ENCODE data around the gene WLS. TPM values are rescaled to one million over a fixed set of nuclear protein-coding genes. Genes with fewer than 3 reads are reported as not detected.

WLS gene
- total RNA-seq, 1 experiment from 2014 or later, result not detected

DNA sequence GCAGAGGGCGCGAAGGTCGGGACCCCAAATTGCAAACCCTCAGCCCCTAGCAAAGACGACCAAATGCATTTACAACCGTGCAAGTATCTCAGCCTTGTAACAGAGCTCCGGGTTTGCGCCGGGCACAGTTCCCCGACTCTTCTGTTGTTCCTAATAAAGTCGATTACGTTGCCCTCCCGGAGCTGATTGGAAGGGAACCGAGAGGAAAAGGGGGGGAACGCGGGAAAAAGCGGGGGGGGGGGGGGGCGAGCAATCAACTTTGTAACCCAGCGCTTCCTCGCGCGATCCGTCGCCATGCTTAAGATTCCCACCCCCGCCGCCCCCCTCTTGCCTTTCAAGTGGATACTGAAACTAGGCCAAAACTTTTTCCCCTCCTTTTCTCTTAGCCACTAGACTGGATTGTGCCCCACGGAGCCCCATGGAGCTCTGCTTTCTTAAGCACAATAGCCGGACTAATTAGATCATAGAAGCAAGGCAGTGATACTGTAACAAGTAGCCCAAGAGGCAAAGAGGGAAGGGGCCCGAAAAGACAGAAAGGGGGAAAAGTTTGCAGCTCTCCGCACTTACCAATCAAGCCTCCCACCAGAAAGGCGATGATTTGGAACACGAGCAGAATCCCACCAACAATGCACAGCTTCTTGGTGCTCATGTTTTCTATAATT, 565 bp downstream of the WLS start:
- Histone ChIP-seq H4K20me1 (ENCODE audit: insufficient read depth, low read depth, low read length) (no peaks in the 10 kb centered on the region), H3K36me3 (ENCODE audit: insufficient read depth, low read length) (no peaks in the 10 kb centered on the region), H3K4me1 (ENCODE audit: low read length) (no peaks in the 10 kb centered on the region), H3K9me3 (ENCODE audit: low read length) (no peaks in the 10 kb centered on the region), H3K9ac (ENCODE audit: low read length) (no peak overlapping the region), H3K9me2 (replicated peaks; ENCODE audit: insufficient read depth, low read length) (no peaks in the 10 kb centered on the region), H2AFZ (ENCODE audit: low read length) (no peak overlapping the region), H3K79me2 (ENCODE audit: low read length) (no peaks in the 10 kb centered on the region), H3K27me3 (ENCODE audit: low read length) (no peaks in the 10 kb centered on the region), H3K27ac (ENCODE audit: low read length) (no peak overlapping the region), H3K4me3 (ENCODE audit: low read length) (no peak overlapping the region), H3K4me2 (ENCODE audit: low read depth, low read length, poor library complexity, severe bottlenecking) (no peak overlapping the region)
- DNase-seq, result no peak

DNA sequence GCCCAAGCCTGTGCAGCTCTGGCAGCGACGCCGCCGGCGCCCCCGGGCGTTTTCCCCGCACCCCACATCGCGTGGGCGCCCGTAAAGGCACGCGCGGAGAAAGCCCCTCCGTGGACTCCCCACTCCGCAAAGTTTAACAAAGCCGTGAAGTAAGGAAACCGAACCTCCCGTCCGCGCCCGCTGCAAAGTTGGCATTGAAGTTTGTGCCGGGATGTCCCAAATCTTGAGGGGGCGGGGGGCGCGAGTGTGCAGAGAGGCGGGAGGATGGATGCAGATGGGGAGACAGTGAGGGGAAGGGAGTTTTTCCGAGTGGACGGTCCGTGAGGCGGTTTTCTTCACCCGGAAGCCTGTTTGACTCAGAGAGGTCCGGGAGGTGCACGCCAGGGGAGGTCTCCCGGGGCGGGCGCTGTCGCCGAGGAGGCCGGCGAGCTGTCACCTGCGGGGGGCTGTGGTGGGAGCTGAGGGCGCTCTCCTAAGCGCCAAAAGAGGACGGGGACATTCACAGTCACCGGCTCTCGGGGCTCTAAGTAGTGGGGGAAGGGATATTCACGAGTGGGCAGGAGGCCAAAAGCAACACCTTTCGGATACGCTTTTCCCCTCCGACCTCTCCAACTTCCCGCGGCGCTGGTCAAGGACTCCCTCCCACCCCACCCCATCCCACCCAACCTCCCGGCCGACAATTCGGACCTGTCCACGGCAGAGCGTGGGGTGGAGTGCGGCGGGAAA, 1.3 kb downstream of the WLS start:
- no peak for DNase-seq
- H4K20me1 ChIP-seq (ENCODE audit: insufficient read depth, low read depth, low read length), result no peaks in the 10 kb centered on the region
- H2AFZ ChIP-seq (ENCODE audit: low read length), result no peak overlapping the region
- no peak overlapping the region for H3K9ac ChIP-seq (ENCODE audit: low read length)
- H3K9me2 ChIP-seq (replicated peaks; ENCODE audit: insufficient read depth, low read length), result no peaks in the 10 kb centered on the region
- no peaks in the 10 kb centered on the region for H3K9me3 ChIP-seq (ENCODE audit: low read length)
- H3K4me2 ChIP-seq (ENCODE audit: low read depth, low read length, poor library complexity, severe bottlenecking), result no peak overlapping the region
- no peak overlapping the region for H3K4me3 ChIP-seq (ENCODE audit: low read length)
- no peaks in the 10 kb centered on the region for H3K4me1 ChIP-seq (ENCODE audit: low read length)
- H3K27ac ChIP-seq (ENCODE audit: low read length), result no peak overlapping the region
- H3K36me3 ChIP-seq (ENCODE audit: insufficient read depth, low read length), result no peaks in the 10 kb centered on the region
- no peaks in the 10 kb centered on the region for H3K27me3 ChIP-seq (ENCODE audit: low read length)
- no peaks in the 10 kb centered on the region for H3K79me2 ChIP-seq (ENCODE audit: low read length)

DNA sequence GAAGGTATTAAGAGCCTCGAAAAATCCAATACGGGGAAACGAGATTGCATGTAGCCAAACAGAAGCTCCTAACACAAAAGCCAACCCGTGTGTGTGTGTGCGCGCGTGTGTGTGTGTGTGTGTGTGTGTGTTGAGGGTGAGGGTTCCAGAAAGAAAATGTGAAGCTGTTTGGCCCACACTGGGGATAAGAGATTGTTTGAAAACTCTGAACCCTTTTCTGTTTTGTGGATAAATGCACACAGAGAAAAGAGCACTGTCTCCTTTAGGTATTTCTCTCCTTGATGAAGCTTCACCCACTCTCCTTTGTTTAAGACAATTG, 1.9 kb downstream of the WLS start:
- H3K9me2 ChIP-seq (replicated peaks; ENCODE audit: insufficient read depth, low read length), result no peaks in the 10 kb centered on the region
- no peaks in the 10 kb centered on the region for H3K79me2 ChIP-seq (ENCODE audit: low read length)
- H3K4me2 ChIP-seq (ENCODE audit: low read depth, low read length, poor library complexity, severe bottlenecking), result no peak overlapping the region
- no peaks in the 10 kb centered on the region for H4K20me1 ChIP-seq (ENCODE audit: insufficient read depth, low read depth, low read length)
- no peaks in the 10 kb centered on the region for H3K36me3 ChIP-seq (ENCODE audit: insufficient read depth, low read length)
- H3K4me1 ChIP-seq (ENCODE audit: low read length), result no peaks in the 10 kb centered on the region
- no peak for DNase-seq
- no peak overlapping the region for H3K27ac ChIP-seq (ENCODE audit: low read length)
- no peaks in the 10 kb centered on the region for H3K9me3 ChIP-seq (ENCODE audit: low read length)
- H2AFZ ChIP-seq (ENCODE audit: low read length), result no peak overlapping the region
- H3K4me3 ChIP-seq (ENCODE audit: low read length), result no peak overlapping the region
- no peak overlapping the region for H3K9ac ChIP-seq (ENCODE audit: low read length)
- no peaks in the 10 kb centered on the region for H3K27me3 ChIP-seq (ENCODE audit: low read length)

- H3K79me2 ChIP-seq (ENCODE audit: low read length), result no peaks in the 10 kb centered on the region
Measured at GRCh38 chr1:68229650-68230483, 2.5 kb downstream of the WLS start.

GRCh38 chr1:68228851-68229250, 3.5 kb downstream of the WLS start:
- no peaks in the 10 kb centered on the region for H3K27me3 ChIP-seq (ENCODE audit: low read length)
- H3K4me3 ChIP-seq (ENCODE audit: low read length), result no peak overlapping the region
- DNase-seq, result no peak
- H3K4me2 ChIP-seq (ENCODE audit: low read depth, low read length, poor library complexity, severe bottlenecking), result no peak overlapping the region
- no peak overlapping the region for H3K27ac ChIP-seq (ENCODE audit: low read length)
- no peaks in the 10 kb centered on the region for H3K9me3 ChIP-seq (ENCODE audit: low read length)
- no peaks in the 10 kb centered on the region for H4K20me1 ChIP-seq (ENCODE audit: insufficient read depth, low read depth, low read length)
- no peak overlapping the region for H3K9ac ChIP-seq (ENCODE audit: low read length)
- H3K79me2 ChIP-seq (ENCODE audit: low read length), result no peaks in the 10 kb centered on the region
- no peaks in the 10 kb centered on the region for H3K4me1 ChIP-seq (ENCODE audit: low read length)
- H2AFZ ChIP-seq (ENCODE audit: low read length), result no peak overlapping the region
- H3K9me2 ChIP-seq (replicated peaks; ENCODE audit: insufficient read depth, low read length), result no peaks in the 10 kb centered on the region
- H3K36me3 ChIP-seq (ENCODE audit: insufficient read depth, low read length), result no peaks in the 10 kb centered on the region

More at GRCh38 chr1:68229650-68230483, 2.5 kb downstream of the WLS start:
- DNase-seq, result no peak
- Histone ChIP-seq H3K4me3 (ENCODE audit: low read length) (no peak overlapping the region), H4K20me1 (ENCODE audit: insufficient read depth, low read depth, low read length) (no peaks in the 10 kb centered on the region), H3K4me1 (ENCODE audit: low read length) (no peaks in the 10 kb centered on the region), H3K36me3 (ENCODE audit: insufficient read depth, low read length) (no peaks in the 10 kb centered on the region), H3K27me3 (ENCODE audit: low read length) (no peaks in the 10 kb centered on the region), H3K27ac (ENCODE audit: low read length) (no peak overlapping the region), H3K9me3 (ENCODE audit: low read length) (no peaks in the 10 kb centered on the region), H3K9me2 (replicated peaks; ENCODE audit: insufficient read depth, low read length) (no peaks in the 10 kb centered on the region), H3K4me2 (ENCODE audit: low read depth, low read length, poor library complexity, severe bottlenecking) (no peak overlapping the region), H3K9ac (ENCODE audit: low read length) (no peak overlapping the region), H2AFZ (ENCODE audit: low read length) (no peak overlapping the region)

DNA sequence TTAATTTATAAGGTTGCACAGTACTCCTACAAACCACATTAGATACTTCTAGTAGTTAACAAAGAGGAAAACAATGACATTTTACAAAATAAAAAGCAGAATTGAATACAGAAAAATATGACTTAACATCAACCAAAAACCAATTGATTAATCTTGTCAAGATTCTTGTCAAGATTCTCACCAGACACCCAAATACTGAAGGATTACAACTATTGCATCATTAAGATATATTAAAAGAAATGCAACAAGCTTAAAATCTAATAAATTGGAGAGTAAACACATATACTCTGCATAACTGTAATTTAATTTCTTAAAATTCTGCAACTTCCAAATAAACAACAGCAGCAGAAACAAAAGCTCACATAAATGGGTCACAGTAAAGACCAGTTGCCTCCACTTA, 4.7 kb downstream of the WLS start:
- no peak overlapping the region for H3K4me2 ChIP-seq (ENCODE audit: low read depth, low read length, poor library complexity, severe bottlenecking)
- no peak overlapping the region for H2AFZ ChIP-seq (ENCODE audit: low read length)
- no peak for DNase-seq
- no peak overlapping the region for H3K4me3 ChIP-seq (ENCODE audit: low read length)
- H3K4me1 ChIP-seq (ENCODE audit: low read length), result no peaks in the 10 kb centered on the region
- no peaks in the 10 kb centered on the region for H3K36me3 ChIP-seq (ENCODE audit: insufficient read depth, low read length)
- H3K9me3 ChIP-seq (ENCODE audit: low read length), result no peaks in the 10 kb centered on the region
- no peaks in the 10 kb centered on the region for H4K20me1 ChIP-seq (ENCODE audit: insufficient read depth, low read depth, low read length)
- no peaks in the 10 kb centered on the region for H3K79me2 ChIP-seq (ENCODE audit: low read length)
- H3K27ac ChIP-seq (ENCODE audit: low read length), result no peak overlapping the region
- H3K9me2 ChIP-seq (replicated peaks; ENCODE audit: insufficient read depth, low read length), result no peaks in the 10 kb centered on the region
- H3K9ac ChIP-seq (ENCODE audit: low read length), result no peak overlapping the region
- no peaks in the 10 kb centered on the region for H3K27me3 ChIP-seq (ENCODE audit: low read length)

DNA sequence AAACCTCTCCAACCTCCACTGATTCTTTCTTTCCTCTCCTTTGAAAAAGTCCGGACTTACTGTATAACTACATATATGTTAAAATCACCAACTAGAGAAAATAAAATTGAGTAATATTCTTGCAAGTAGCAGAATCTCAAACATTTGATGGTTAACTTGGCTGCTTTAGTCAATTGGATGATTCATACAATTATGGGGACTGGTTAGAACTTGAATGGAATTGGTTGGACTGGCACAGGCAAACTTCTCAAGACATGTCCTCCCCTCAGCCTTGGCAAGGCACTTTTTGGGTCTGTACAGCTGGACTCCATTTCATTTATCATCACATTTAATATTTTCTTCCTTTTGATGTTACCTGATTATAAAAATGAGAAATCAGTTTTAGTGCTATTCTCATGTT, 6.5 kb downstream of the WLS start:
- H3K4me2 ChIP-seq (ENCODE audit: low read depth, low read length, poor library complexity, severe bottlenecking), result no peak overlapping the region
- no peaks in the 10 kb centered on the region for H3K79me2 ChIP-seq (ENCODE audit: low read length)
- H3K27ac ChIP-seq (ENCODE audit: low read length), result no peak overlapping the region
- no peaks in the 10 kb centered on the region for H3K9me3 ChIP-seq (ENCODE audit: low read length)
- H3K27me3 ChIP-seq (ENCODE audit: low read length), result no peaks in the 10 kb centered on the region
- H2AFZ ChIP-seq (ENCODE audit: low read length), result no peak overlapping the region
- H3K4me1 ChIP-seq (ENCODE audit: low read length), result no peaks in the 10 kb centered on the region
- H4K20me1 ChIP-seq (ENCODE audit: insufficient read depth, low read depth, low read length), result no peaks in the 10 kb centered on the region
- H3K4me3 ChIP-seq (ENCODE audit: low read length), result no peak overlapping the region
- H3K36me3 ChIP-seq (ENCODE audit: insufficient read depth, low read length), result no peaks in the 10 kb centered on the region
- no peak for DNase-seq
- no peak overlapping the region for H3K9ac ChIP-seq (ENCODE audit: low read length)
- no peaks in the 10 kb centered on the region for H3K9me2 ChIP-seq (replicated peaks; ENCODE audit: insufficient read depth, low read length)

DNA sequence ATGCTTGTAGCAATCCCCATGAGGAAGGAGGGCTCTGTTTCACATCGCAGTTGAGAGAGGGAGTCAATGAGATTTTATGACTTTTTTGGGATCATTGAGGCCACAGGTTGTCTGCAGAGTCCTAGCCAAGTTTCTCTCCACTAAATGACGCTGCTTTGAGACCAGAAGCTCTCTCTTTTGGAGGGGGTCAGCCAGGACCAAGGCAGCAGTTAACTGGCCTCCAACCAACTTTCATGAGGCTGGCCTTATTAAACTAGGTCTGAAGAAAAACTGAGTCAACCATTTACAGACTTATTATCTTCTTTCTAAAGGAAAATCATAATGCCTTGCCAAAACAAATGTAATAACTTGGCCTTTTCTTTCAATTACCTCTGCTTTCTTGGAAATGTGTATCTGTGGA, 8.6 kb downstream of the WLS start:
- H3K9me2 ChIP-seq (replicated peaks; ENCODE audit: insufficient read depth, low read length), result no peaks in the 10 kb centered on the region
- H3K9ac ChIP-seq (ENCODE audit: low read length), result no peak overlapping the region
- H3K27me3 ChIP-seq (ENCODE audit: low read length), result no peaks in the 10 kb centered on the region
- H4K20me1 ChIP-seq (ENCODE audit: insufficient read depth, low read depth, low read length), result no peaks in the 10 kb centered on the region
- no peak overlapping the region for H3K4me3 ChIP-seq (ENCODE audit: low read length)
- no peaks in the 10 kb centered on the region for H3K9me3 ChIP-seq (ENCODE audit: low read length)
- H3K4me1 ChIP-seq (ENCODE audit: low read length), result no peaks in the 10 kb centered on the region
- no peak overlapping the region for H3K27ac ChIP-seq (ENCODE audit: low read length)
- H3K36me3 ChIP-seq (ENCODE audit: insufficient read depth, low read length), result no peaks in the 10 kb centered on the region
- DNase-seq, result no peak
- H2AFZ ChIP-seq (ENCODE audit: low read length), result no peak overlapping the region
- no peak overlapping the region for H3K4me2 ChIP-seq (ENCODE audit: low read depth, low read length, poor library complexity, severe bottlenecking)
- no peaks in the 10 kb centered on the region for H3K79me2 ChIP-seq (ENCODE audit: low read length)
